GM12873 (cell line): ENCODE measurements around the gene MAST4.

Source experiments
- CTCF ChIP-seq: IDR thresholded peaks from 2 replicates; pipeline ENCODE4 v1.5.1; 2012; ENCODE audit warnings: low read depth, mild to moderate bottlenecking, moderate library complexity, low read length, control low read depth; ENCODE audit not compliant: insufficient read depth; ENCODE audit errors: missing control alignments

Gene MAST4

GRCh38 chr5:67102708-67103107, 506.5 kb downstream of the MAST4 start:
- TF ChIP-seq CTCF: no peak

- TF ChIP-seq CTCF: no peak
Observed at GRCh38 chr5:67104859-67105258, 508.7 kb downstream of the MAST4 start.

- TF ChIP-seq CTCF: no peak
Observed at GRCh38 chr5:67105270-67105669, 509.1 kb downstream of the MAST4 start.

- TF ChIP-seq CTCF: no peak
Observed at GRCh38 chr5:67106626-67107342, 510.6 kb downstream of the MAST4 start.

GRCh38 chr5:67111779-67112178, 515.6 kb downstream of the MAST4 start:
- TF ChIP-seq CTCF: no peak

- TF ChIP-seq CTCF: no peak
Observed at GRCh38 chr5:67115246-67115645, 519.1 kb downstream of the MAST4 start.

- TF ChIP-seq CTCF: no peak
Observed at GRCh38 chr5:67115817-67116216, 519.6 kb downstream of the MAST4 start.
